Neural cell (in vitro differentiated cells): ENCODE measurements around the gene RELA.

Source experiments
- EP300 ChIP-seq: fragments of 450-650 bp; conservative IDR thresholded peaks from 2 replicates; pipeline ENCODE4 v1.6.1; 2014; ENCODE audit warnings: antibody characterized with exemption, mild to moderate bottlenecking, moderate library complexity; ENCODE audit not compliant: poor library complexity, severe bottlenecking
- EZH2 ChIP-seq: fragments of 200-600, 300-800 bp; shearing (Covaris generic), sonication (generic); IDR thresholded peaks from 2 replicates; pipeline ENCODE4 v1.6.1; 2014; ENCODE audit warnings: antibody characterized with exemption, low read length, borderline replicate concordance, mild to moderate bottlenecking; ENCODE audit not compliant: insufficient read depth, poor library complexity, severe bottlenecking
- MXI1 ChIP-seq: fragments of 450-650 bp; conservative IDR thresholded peaks from 2 replicates; pipeline ENCODE4 v1.6.1; 2014; ENCODE audit warnings: antibody characterized with exemption, mild to moderate bottlenecking; ENCODE audit not compliant: poor library complexity, severe bottlenecking
- POLR2AphosphoS5 ChIP-seq: IDR thresholded peaks from 2 replicates; pipeline ENCODE4 v1.6.1; 2012
- RAD21 ChIP-seq: fragments of 450-650 bp; conservative IDR thresholded peaks from 2 replicates; pipeline ENCODE4 v1.6.1; 2014; ENCODE audit warnings: antibody characterized with exemption, mild to moderate bottlenecking, moderate library complexity
- SMC3 ChIP-seq: fragments of 450-650 bp; conservative IDR thresholded peaks from 2 replicates; pipeline ENCODE4 v1.6.1; 2014; ENCODE audit warnings: antibody characterized with exemption, mild to moderate bottlenecking, moderate library complexity; ENCODE audit not compliant: poor library complexity
- TAF1 ChIP-seq: IDR thresholded peaks from 2 replicates; pipeline ENCODE4 v1.6.1; 2012; ENCODE audit warnings: low read depth
- TF ChIP-seq, protein P1 (sequence below): fragments of 450-650 bp; IDR thresholded peaks from 2 replicates; pipeline ENCODE4 v1.5.1; 2014; ENCODE audit warnings: antibody characterized with exemption, mild to moderate bottlenecking, moderate library complexity; ENCODE audit not compliant: poor library complexity, severe bottlenecking
- TF ChIP-seq, protein P2 (sequence below): IDR thresholded peaks from 2 replicates; pipeline ENCODE4 v1.6.1; 2012; ENCODE audit warnings: borderline replicate concordance

DNA sequence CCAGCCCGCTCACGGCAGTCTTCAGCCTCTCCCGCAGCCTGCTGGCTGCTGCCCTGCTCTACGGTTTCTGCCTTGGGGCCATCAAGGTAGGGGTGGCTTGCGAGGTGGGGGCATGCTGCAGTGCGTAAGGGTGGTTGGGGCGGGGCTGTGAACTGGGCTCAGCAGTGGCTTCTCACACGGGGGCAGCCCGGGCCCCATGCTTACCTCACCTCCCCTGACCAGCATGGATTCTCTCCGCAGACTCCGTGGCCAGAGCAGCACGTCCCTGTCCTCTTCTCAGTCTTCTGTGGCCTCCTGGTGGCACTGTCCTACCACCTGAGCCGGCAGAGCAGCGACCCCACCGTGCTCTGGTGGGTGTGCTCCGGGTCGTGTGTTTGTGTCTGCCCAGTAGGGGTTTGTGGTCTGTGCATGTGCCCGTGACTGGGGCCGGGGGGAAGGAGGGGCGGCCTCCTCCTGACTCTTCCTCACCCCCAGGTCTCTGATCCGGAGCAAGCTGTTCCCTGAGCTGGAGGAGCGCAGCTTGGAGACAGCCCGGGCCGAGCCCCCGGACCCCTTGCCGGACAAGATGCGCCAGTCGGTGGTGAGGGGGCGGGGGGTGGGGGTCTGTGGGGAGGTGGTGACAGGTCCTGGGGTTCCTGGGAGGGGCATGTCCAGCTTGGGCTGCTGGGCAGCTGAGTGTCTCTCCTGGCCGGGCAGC, 37.6 kb downstream of the RELA start:
- no peak for TF ChIP-seq POLR2AphosphoS5
- no peak for TF ChIP-seq EZH2
- TF ChIP-seq, protein P1, sequence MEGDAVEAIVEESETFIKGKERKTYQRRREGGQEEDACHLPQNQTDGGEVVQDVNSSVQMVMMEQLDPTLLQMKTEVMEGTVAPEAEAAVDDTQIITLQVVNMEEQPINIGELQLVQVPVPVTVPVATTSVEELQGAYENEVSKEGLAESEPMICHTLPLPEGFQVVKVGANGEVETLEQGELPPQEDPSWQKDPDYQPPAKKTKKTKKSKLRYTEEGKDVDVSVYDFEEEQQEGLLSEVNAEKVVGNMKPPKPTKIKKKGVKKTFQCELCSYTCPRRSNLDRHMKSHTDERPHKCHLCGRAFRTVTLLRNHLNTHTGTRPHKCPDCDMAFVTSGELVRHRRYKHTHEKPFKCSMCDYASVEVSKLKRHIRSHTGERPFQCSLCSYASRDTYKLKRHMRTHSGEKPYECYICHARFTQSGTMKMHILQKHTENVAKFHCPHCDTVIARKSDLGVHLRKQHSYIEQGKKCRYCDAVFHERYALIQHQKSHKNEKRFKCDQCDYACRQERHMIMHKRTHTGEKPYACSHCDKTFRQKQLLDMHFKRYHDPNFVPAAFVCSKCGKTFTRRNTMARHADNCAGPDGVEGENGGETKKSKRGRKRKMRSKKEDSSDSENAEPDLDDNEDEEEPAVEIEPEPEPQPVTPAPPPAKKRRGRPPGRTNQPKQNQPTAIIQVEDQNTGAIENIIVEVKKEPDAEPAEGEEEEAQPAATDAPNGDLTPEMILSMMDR = no peak
- TF ChIP-seq, protein P2, sequence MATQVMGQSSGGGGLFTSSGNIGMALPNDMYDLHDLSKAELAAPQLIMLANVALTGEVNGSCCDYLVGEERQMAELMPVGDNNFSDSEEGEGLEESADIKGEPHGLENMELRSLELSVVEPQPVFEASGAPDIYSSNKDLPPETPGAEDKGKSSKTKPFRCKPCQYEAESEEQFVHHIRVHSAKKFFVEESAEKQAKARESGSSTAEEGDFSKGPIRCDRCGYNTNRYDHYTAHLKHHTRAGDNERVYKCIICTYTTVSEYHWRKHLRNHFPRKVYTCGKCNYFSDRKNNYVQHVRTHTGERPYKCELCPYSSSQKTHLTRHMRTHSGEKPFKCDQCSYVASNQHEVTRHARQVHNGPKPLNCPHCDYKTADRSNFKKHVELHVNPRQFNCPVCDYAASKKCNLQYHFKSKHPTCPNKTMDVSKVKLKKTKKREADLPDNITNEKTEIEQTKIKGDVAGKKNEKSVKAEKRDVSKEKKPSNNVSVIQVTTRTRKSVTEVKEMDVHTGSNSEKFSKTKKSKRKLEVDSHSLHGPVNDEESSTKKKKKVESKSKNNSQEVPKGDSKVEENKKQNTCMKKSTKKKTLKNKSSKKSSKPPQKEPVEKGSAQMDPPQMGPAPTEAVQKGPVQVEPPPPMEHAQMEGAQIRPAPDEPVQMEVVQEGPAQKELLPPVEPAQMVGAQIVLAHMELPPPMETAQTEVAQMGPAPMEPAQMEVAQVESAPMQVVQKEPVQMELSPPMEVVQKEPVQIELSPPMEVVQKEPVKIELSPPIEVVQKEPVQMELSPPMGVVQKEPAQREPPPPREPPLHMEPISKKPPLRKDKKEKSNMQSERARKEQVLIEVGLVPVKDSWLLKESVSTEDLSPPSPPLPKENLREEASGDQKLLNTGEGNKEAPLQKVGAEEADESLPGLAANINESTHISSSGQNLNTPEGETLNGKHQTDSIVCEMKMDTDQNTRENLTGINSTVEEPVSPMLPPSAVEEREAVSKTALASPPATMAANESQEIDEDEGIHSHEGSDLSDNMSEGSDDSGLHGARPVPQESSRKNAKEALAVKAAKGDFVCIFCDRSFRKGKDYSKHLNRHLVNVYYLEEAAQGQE = no peak
- no peak for TF ChIP-seq EP300
- no peak for TF ChIP-seq TAF1
- TF ChIP-seq MXI1 = no peak
- no peak for TF ChIP-seq RAD21
- no peak for TF ChIP-seq SMC3
